Activated CD4-positive, alpha-beta T cell treated with anti-CD3 and anti-CD28 coated beads, Interleukin-2, amount 10 ng/mL, durations not matched to agents 24 days and 14 days (primary cell): Measurements from ENCODE around the gene FECH. TPM values are rescaled to one million over a fixed set of nuclear protein-coding genes. Genes with fewer than 3 reads are reported as not detected.

ENCODE experiments used
- DNase-seq: peaks from one replicate; pipeline ENCODE4 v3.0.0; 2022
- H3K27ac Mint-ChIP-seq: one replicate; pipeline ENCODE4 v1.8.0; 2022; ENCODE audit warnings: mild to moderate bottlenecking, mixed read lengths
- H3K27me3 Mint-ChIP-seq: one replicate; pipeline ENCODE4 v1.8.0; 2022; ENCODE audit warnings: mixed read lengths
- H3K36me3 Mint-ChIP-seq: one replicate; pipeline ENCODE4 v1.8.0; 2022; ENCODE audit warnings: low read depth, mild to moderate bottlenecking, mixed read lengths
- H3K4me1 Mint-ChIP-seq: one replicate; pipeline ENCODE4 v1.8.0; 2021; ENCODE audit warnings: mixed read lengths
- H3K4me3 Mint-ChIP-seq: one replicate; pipeline ENCODE4 v1.8.0; 2022; ENCODE audit warnings: mild to moderate bottlenecking, moderate library complexity, mixed read lengths
- H3K9me3 Mint-ChIP-seq: one replicate; pipeline ENCODE4 v1.8.0; 2021; ENCODE audit warnings: mixed read lengths
- intact Hi-C: fragments of 100-400 bp; cut with micrococcal nuclease; formaldehyde crosslinking; loops from one replicate; pipeline ENCODE4 v1.15.1; 2023
- total RNA-seq: library from RNA; stranded (reverse); gene quantifications from 2 replicates; pipeline ENCODE4 v1.2.3, GENCODE V29; 2022

The FECH gene
- total RNA-seq, 1 donor from 2014 or later: 22.4 TPM

DNA sequence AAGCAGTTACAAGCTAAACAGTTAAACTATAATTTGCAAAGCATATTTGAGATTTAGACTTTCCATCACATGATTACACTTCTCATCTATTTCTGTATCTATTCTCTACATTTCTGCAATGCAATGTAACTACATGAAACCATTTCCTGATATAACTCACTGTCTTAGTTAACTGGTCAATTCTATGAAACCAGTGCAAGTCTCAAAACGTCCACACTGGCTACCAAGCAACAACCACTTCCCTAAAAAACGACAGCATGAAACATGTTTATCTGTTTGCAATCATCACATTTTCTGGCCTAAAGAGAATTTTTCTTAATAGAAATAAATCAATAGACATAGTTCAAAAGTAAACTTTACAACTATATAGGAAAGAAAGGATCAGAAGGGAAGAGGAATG lies 17.4 kb downstream of the FECH start:
- no peaks in the 10 kb centered on the region for H3K4me1 Mint-ChIP-seq
- intact Hi-C loops: no loop called here
- no peak overlapping the region for H3K4me3 Mint-ChIP-seq
- peaks cover 26% of the 10 kb centered on the region for H3K36me3 Mint-ChIP-seq
- H3K9me3 Mint-ChIP-seq: no peaks in the 10 kb centered on the region
- DNase-seq: no peak
- no peak overlapping the region for H3K27ac Mint-ChIP-seq
- H3K27me3 Mint-ChIP-seq: no peaks in the 10 kb centered on the region

- Mint-ChIP-seq H3K4me3 (no peak overlapping the region), H3K36me3 (peaks cover 19% of the 10 kb centered on the region), H3K9me3 (no peaks in the 10 kb centered on the region), H3K27ac (no peak overlapping the region), H3K27me3 (no peaks in the 10 kb centered on the region), H3K4me1 (no peaks in the 10 kb centered on the region)
- intact Hi-C loops: loop anchor here (5.0 kb wide), 2 partner anchors 815 to 855 kb away; no protein-coding TSS in a partner anchor
- DNase-seq: peak; percentile 81
Observed at GRCh38 chr18:57561728-57562423, 24.6 kb downstream of the FECH start.

- Mint-ChIP-seq H3K27me3 (no peaks in the 10 kb centered on the region), H3K4me1 (no peaks in the 10 kb centered on the region)
- intact Hi-C loops: loop anchor here (5.0 kb wide), 2 partner anchors 814 to 854 kb away; no protein-coding TSS in a partner anchor
Observed at GRCh38 chr18:57561261-57561660, 25.2 kb downstream of the FECH start.

DNA sequence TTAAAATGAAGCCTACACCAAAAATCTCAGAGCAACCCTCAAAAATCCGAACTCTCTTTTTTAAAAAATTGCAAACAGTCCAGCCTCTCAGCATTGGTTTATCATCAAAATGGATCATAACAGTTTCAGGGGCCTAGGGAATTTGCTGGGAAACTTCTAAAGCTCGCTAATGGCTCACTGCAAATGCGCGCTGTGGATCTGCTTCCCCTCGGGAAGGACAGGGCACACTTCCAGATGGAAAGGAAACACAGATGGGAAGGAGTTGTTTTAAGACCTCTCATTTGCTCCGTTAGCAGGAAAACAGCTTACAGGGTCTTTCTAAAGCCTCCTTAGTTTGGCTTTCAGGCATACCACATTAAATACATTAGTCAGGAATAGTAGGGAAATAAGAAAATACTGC lies 27.2 kb downstream of the FECH start:
- Mint-ChIP-seq H3K27me3 (no peaks in the 10 kb centered on the region), H3K4me3 (no peak overlapping the region), H3K4me1 (no peaks in the 10 kb centered on the region), H3K27ac (no peak overlapping the region), H3K9me3 (no peaks in the 10 kb centered on the region), H3K36me3 (peaks cover 11% of the 10 kb centered on the region)
- intact Hi-C loops: no loop called here
- no peak for DNase-seq

More at GRCh38 chr18:57561261-57561660, 25.2 kb downstream of the FECH start:
- Mint-ChIP-seq H3K36me3 (peaks cover 19% of the 10 kb centered on the region), H3K9me3 (no peaks in the 10 kb centered on the region), H3K27ac (no peak overlapping the region), H3K4me3 (no peak overlapping the region)
- DNase-seq: no peak

GRCh38 chr18:57555134-57555533 lies 31.4 kb downstream of the FECH start:
- H3K36me3 Mint-ChIP-seq: peaks cover 10% of the 10 kb centered on the region
- intact Hi-C loops: no loop called here
- H3K9me3 Mint-ChIP-seq: no peaks in the 10 kb centered on the region

DNA sequence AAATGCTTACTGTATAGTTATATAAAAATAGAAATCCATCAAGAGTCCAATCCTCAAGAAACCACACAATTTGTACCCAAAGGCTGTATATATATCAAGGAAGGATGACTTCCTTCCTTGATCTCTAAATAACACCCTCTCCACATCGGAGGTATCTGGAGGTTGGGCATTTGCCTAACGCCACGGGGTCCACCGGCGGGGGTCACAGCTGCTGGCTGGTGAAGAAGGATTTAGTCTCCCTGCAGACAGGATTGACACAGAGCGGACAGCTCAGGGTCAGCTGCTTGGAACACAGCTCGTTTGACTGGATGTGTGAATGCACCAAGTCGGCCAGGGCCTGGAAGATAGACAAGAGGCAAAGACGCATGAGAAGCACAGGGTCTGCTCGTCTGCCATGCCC lies 36.0 kb downstream of the FECH start:
- Mint-ChIP-seq H3K4me3 (no peak overlapping the region), H3K36me3 (peaks cover 2% of the 10 kb centered on the region), H3K27me3 (no peaks in the 10 kb centered on the region), H3K9me3 (no peaks in the 10 kb centered on the region), H3K4me1 (peaks cover under 1% of the 10 kb centered on the region), H3K27ac (no peak overlapping the region)
- intact Hi-C loops: no loop called here
- DNase-seq: no peak

More at GRCh38 chr18:57555134-57555533, 31.4 kb downstream of the FECH start:
- no peaks in the 10 kb centered on the region for H3K27me3 Mint-ChIP-seq
- no peaks in the 10 kb centered on the region for H3K4me1 Mint-ChIP-seq
- DNase-seq: no peak
- no peak overlapping the region for H3K27ac Mint-ChIP-seq
- no peak overlapping the region for H3K4me3 Mint-ChIP-seq

DNA sequence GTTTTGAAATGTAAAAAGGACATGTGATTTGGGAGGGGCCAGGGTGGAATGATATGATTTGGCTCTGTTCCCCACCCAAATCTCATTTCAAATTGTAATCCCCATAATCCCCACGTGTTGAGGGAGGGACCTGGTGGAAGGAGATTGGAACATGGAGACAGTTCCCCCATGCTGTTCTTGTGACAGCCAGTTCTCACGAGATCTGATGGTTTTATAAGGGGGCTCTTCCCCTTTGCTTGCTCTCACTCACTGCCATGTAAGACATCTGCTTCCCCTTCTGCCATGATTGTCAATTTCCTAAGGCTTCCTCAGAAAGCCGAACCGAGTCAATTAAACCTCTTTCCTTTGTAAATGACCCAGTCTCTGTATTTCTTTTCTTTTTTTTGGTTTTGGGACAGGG lies 39.2 kb downstream of the FECH start:
- intact Hi-C loops: no loop called here

DNA sequence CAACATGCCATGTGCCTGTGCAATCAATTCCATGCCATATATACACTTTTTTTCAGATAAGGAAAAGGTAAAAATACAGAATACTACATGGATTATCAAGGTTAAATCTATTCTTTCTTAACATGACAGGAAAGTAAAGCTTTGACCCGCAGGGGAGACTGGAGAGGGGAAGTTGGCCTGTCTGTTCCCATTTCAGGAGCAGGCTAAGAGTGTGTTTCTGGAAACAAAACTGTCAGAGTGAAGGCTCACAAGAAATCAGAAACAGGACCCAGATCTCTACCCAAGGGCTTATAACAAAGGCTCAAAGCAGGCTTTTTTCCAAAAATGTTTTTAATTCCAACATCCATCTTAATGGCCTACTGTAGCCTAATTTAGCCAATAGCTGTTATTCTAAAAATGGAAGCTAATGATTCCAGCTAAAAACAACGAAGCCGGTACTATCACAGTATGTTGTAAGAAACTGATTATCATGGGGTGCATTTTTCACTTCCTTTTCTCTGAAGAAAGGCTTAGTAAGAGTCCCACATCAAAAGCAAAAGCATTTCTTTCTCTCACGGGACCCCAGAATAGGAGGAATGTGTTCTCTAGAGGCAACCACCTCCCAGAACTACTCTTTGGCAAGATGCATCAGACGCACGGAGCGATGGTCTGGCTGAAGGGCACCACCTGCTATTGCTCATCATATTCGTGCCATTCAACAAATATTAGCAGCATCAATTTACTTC lies 41.4 kb downstream of the FECH start:
- intact Hi-C loops: no loop called here

More for the DNA sequence above, 39.2 kb downstream of the FECH start:
- Mint-ChIP-seq H3K27ac (no peak overlapping the region), H3K9me3 (no peaks in the 10 kb centered on the region), H3K4me1 (peaks cover 3% of the 10 kb centered on the region), H3K4me3 (no peak overlapping the region), H3K27me3 (peaks cover 2% of the 10 kb centered on the region), H3K36me3 (no peaks in the 10 kb centered on the region)
- DNase-seq: no peak

DNA sequence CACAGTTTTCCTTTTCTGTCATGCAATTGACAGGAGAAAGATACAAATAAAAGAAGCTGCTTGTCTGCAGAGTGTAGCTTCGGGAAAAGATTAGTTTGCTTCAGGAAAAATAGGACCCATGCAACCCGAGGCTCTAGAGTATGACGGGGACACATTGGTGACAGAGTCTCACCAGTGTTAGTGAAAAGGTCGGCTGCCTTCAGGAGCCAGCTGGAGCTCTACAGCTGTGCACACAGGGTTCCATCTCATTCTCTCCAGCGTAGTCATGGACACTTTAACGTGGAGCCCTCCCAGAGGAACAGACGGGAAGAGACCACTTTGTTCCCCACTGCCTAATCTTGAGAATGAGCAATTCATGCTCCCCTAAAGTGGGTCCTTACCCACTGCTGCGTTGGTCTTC lies 42.9 kb downstream of the FECH start:
- H3K27me3 Mint-ChIP-seq: peaks cover 2% of the 10 kb centered on the region
- no peaks in the 10 kb centered on the region for H3K9me3 Mint-ChIP-seq
- no peak overlapping the region for H3K27ac Mint-ChIP-seq
- no peak overlapping the region for H3K4me3 Mint-ChIP-seq
- peaks cover 3% of the 10 kb centered on the region for H3K4me1 Mint-ChIP-seq
- no peak for DNase-seq
- intact Hi-C loops: no loop called here
- no peaks in the 10 kb centered on the region for H3K36me3 Mint-ChIP-seq

More for the DNA sequence above, 41.4 kb downstream of the FECH start:
- H3K4me1 Mint-ChIP-seq: peaks cover 3% of the 10 kb centered on the region
- H3K9me3 Mint-ChIP-seq: no peaks in the 10 kb centered on the region
- H3K4me3 Mint-ChIP-seq: no peak overlapping the region
- H3K36me3 Mint-ChIP-seq: no peaks in the 10 kb centered on the region
- no peak overlapping the region for H3K27ac Mint-ChIP-seq
- DNase-seq: no peak
- H3K27me3 Mint-ChIP-seq: peaks cover 2% of the 10 kb centered on the region

GRCh38 chr18:57542812-57543427 lies 43.6 kb downstream of the FECH start:
- Mint-ChIP-seq H3K27ac (no peak overlapping the region), H3K4me1 (peaks cover 3% of the 10 kb centered on the region), H3K9me3 (no peaks in the 10 kb centered on the region), H3K27me3 (peaks cover 2% of the 10 kb centered on the region), H3K36me3 (no peaks in the 10 kb centered on the region), H3K4me3 (no peak overlapping the region)
- intact Hi-C loops: no loop called here
- DNase-seq: no peak

- peaks cover 3% of the 10 kb centered on the region for H3K4me1 Mint-ChIP-seq
- intact Hi-C loops: no loop called here
- no peak for DNase-seq
- no peak overlapping the region for H3K27ac Mint-ChIP-seq
- no peaks in the 10 kb centered on the region for H3K9me3 Mint-ChIP-seq
- H3K4me3 Mint-ChIP-seq: no peak overlapping the region
- peaks cover 2% of the 10 kb centered on the region for H3K27me3 Mint-ChIP-seq
- no peaks in the 10 kb centered on the region for H3K36me3 Mint-ChIP-seq
Observed at GRCh38 chr18:57542126-57542525, 44.4 kb downstream of the FECH start.

DNA sequence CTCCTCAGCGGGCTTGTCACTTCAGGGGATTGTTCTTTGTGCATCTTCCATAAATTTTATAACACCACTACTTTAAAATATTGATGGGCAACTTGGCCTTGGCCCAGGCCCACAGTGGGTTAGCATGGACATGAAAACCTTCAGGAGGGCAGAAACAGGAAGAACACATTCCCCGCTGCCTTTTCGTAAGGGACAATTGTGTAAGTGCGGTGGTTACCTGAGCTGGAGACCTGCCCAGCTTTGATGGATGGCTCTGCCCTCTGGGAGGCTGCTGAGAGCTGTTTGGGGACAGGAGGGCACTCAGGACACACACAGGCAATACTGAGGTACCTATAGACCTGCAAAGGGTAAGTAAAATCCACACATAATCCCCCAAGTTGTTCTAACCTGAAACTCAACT lies 46.8 kb downstream of the FECH start:
- DNase-seq: no peak
- Mint-ChIP-seq H3K27ac (no peak overlapping the region), H3K4me3 (no peak overlapping the region), H3K9me3 (no peaks in the 10 kb centered on the region), H3K36me3 (no peaks in the 10 kb centered on the region), H3K4me1 (no peaks in the 10 kb centered on the region), H3K27me3 (peaks cover 2% of the 10 kb centered on the region)
- intact Hi-C loops: no loop called here

DNA sequence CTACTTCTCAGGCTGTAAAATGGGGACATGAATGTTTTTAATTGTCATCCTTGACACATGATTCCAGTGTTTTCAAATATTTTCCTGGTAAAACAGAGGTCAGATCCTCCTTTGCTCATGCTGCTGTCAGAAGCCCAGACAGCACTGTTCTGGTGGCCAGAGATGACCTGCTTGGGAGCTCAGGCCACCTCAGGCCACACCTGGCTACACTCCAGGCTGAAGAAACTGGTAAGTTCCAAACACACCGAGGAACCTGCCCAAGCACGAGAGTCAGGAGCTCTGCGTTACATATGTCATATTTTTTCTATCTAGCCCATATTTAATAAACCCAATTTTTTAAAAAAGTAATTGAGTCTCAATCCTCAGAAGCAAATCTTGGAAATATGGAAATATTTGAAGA lies 47.9 kb downstream of the FECH start:
- DNase-seq: no peak
- no peak overlapping the region for H3K4me3 Mint-ChIP-seq
- intact Hi-C loops: no loop called here
- H3K27me3 Mint-ChIP-seq: peaks cover 2% of the 10 kb centered on the region
- H3K4me1 Mint-ChIP-seq: no peaks in the 10 kb centered on the region
- no peaks in the 10 kb centered on the region for H3K36me3 Mint-ChIP-seq
- H3K27ac Mint-ChIP-seq: no peak overlapping the region
- no peaks in the 10 kb centered on the region for H3K9me3 Mint-ChIP-seq

GRCh38 chr18:57534511-57534909 lies 52.0 kb downstream of the FECH start:
- intact Hi-C loops: no loop called here
- Mint-ChIP-seq H3K36me3 (no peaks in the 10 kb centered on the region), H3K27me3 (no peaks in the 10 kb centered on the region), H3K9me3 (no peaks in the 10 kb centered on the region), H3K4me1 (no peaks in the 10 kb centered on the region), H3K27ac (no peak overlapping the region), H3K4me3 (no peak overlapping the region)
- no peak for DNase-seq
